Suprapubic skin (tissue), 4 donors: Measurements from ENCODE around the gene QRFPR.

Experiments used
- EP300 ChIP-seq: sonication (generic); formaldehyde crosslinking; IDR thresholded peaks from one replicate; pipeline ENCODE4 v1.6.1; 2017; ENCODE audit warnings: antibody characterized with exemption
- POLR2A ChIP-seq, 2 donors: fragments of 450-650 bp; IDR thresholded peaks; one replicate each; pipeline ENCODE4 v1.6.1; 2017; ENCODE audit warnings: antibody characterized with exemption in 2 of 2, mild to moderate bottlenecking in 2 of 2, moderate library complexity in 2 of 2
- POLR2AphosphoS5 ChIP-seq, 3 donors: sonication (generic); formaldehyde crosslinking; IDR thresholded peaks; one replicate each; pipeline ENCODE4 v1.6.1; 2017; ENCODE audit warnings: antibody characterized with exemption in 3 of 3
- TF ChIP-seq, protein P1 (sequence below), 2 donors: fragments of 200-600 bp in 1 of 2; fragments of 450-650 bp in 1 of 2; sonication (generic) in 1 of 2; IDR thresholded peaks; one replicate each; pipeline ENCODE4 v1.5.1; 2016 to 2019; ENCODE audit warnings: antibody characterized with exemption in 2 of 2, mild to moderate bottlenecking in 1 of 2, moderate library complexity in 1 of 2

DNA sequence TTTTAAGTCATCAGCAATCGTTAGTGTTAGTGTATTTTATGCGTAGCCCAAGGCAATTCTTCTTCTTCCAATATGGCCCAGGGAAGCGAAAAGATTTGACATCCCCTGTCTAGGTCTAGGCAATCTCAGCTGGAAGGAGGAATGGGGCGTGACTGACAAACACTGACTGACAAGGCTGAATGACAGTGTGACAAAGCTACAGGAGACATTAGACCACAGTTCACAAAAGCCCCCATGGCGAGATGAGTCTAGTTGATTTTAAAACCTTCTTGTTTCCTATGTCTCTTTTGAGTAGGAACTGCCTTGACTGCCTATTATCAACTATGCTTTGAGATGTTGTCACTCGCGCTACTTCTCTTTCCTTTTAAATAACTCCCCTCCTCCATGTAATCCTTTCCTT lies 42.3 kb downstream of the QRFPR start:
- TF ChIP-seq, protein P1, sequence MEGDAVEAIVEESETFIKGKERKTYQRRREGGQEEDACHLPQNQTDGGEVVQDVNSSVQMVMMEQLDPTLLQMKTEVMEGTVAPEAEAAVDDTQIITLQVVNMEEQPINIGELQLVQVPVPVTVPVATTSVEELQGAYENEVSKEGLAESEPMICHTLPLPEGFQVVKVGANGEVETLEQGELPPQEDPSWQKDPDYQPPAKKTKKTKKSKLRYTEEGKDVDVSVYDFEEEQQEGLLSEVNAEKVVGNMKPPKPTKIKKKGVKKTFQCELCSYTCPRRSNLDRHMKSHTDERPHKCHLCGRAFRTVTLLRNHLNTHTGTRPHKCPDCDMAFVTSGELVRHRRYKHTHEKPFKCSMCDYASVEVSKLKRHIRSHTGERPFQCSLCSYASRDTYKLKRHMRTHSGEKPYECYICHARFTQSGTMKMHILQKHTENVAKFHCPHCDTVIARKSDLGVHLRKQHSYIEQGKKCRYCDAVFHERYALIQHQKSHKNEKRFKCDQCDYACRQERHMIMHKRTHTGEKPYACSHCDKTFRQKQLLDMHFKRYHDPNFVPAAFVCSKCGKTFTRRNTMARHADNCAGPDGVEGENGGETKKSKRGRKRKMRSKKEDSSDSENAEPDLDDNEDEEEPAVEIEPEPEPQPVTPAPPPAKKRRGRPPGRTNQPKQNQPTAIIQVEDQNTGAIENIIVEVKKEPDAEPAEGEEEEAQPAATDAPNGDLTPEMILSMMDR (IDR thresholded peaks at IDR 0.05) = no peak
- TF ChIP-seq EP300 = no peak
- no peak for TF ChIP-seq POLR2AphosphoS5 (IDR thresholded peaks at IDR 0.05)
- TF ChIP-seq POLR2A (IDR thresholded peaks at IDR 0.05) = no peak
